Neural cell (in vitro differentiated cells): ENCODE results near the gene ADO.

Source experiments
- CTCF ChIP-seq: fragments of 450-650 bp; IDR thresholded peaks from 2 replicates; pipeline ENCODE4 v1.5.1; 2014; ENCODE audit warnings: antibody characterized with exemption, mild to moderate bottlenecking, moderate library complexity; ENCODE audit not compliant: poor library complexity, severe bottlenecking
- EZH2 ChIP-seq: fragments of 200-600, 300-800 bp; shearing (Covaris generic), sonication (generic); IDR thresholded peaks from 2 replicates; pipeline ENCODE4 v1.6.1; 2014; ENCODE audit warnings: antibody characterized with exemption, low read length, borderline replicate concordance, mild to moderate bottlenecking; ENCODE audit not compliant: insufficient read depth, poor library complexity, severe bottlenecking
- POLR2AphosphoS5 ChIP-seq: IDR thresholded peaks from 2 replicates; pipeline ENCODE4 v1.6.1; 2012
- RAD21 ChIP-seq: fragments of 450-650 bp; conservative IDR thresholded peaks from 2 replicates; pipeline ENCODE4 v1.6.1; 2014; ENCODE audit warnings: antibody characterized with exemption, mild to moderate bottlenecking, moderate library complexity
- REST ChIP-seq: IDR thresholded peaks from 2 replicates; pipeline ENCODE4 v1.6.1; 2012; ENCODE audit warnings: borderline replicate concordance
- SMC3 ChIP-seq: fragments of 450-650 bp; conservative IDR thresholded peaks from 2 replicates; pipeline ENCODE4 v1.6.1; 2014; ENCODE audit warnings: antibody characterized with exemption, mild to moderate bottlenecking, moderate library complexity; ENCODE audit not compliant: poor library complexity
- TAF1 ChIP-seq: IDR thresholded peaks from 2 replicates; pipeline ENCODE4 v1.6.1; 2012; ENCODE audit warnings: low read depth

- no peak for TF ChIP-seq REST
- no peak for TF ChIP-seq CTCF
- TF ChIP-seq SMC3, result no peak
- TF ChIP-seq EZH2, result no peak
- no peak for TF ChIP-seq POLR2AphosphoS5
- no peak for TF ChIP-seq RAD21
- TF ChIP-seq TAF1, result no peak
These were observed 14.0 kb downstream of the ADO start for GRCh38 chr10:62818426-62819011.
